ENCODE measurements around the gene FAM171A2.
"Not testable (repeated sequence)": the region's sequence is repeated elsewhere in the genome, so short reads cannot be mapped to it uniquely, and the experiment has no call there.

FAM171A2 gene

GRCh38 chr17:44363613-44364159 is at the start of gene FAM171A2:
Gene FAM171A2, minus strand, starts transcription at chr17:44363853. Its CDS starts 139 bp downstream, at chr17:44363714.
- DNase-seq (ENCODE audit: low read depth in 2 of 2): peak in 1 of 2 experiments; percentile 20

GRCh38 chr17:44409309-44410028 is 45.8 kb upstream of the FAM171A2 start:
- no peak for DNase-seq (ENCODE audit: low read depth in 2 of 2)

- DNase-seq (ENCODE audit: low read depth in 2 of 2): no peak
Measured at GRCh38 chr17:44408786-44409185, 45.1 kb upstream of the FAM171A2 start.

- no peak for DNase-seq (ENCODE audit: low read depth in 2 of 2)
Measured at GRCh38 chr17:44402564-44403172, 39.0 kb upstream of the FAM171A2 start.

GRCh38 chr17:44400226-44400847 is 36.7 kb upstream of the FAM171A2 start:
- DNase-seq (ENCODE audit: low read depth in 2 of 2): no peak

- no peak for DNase-seq (ENCODE audit: low read depth in 2 of 2)
Measured at GRCh38 chr17:44398692-44399691, 35.3 kb upstream of the FAM171A2 start.

GRCh38 chr17:44397479-44398440 is 34.1 kb upstream of the FAM171A2 start:
- DNase-seq (ENCODE audit: low read depth in 2 of 2): no peak

GRCh38 chr17:44396946-44397345 is 33.3 kb upstream of the FAM171A2 start:
- no peak for DNase-seq (ENCODE audit: low read depth in 2 of 2)

- DNase-seq (ENCODE audit: low read depth in 2 of 2): no peak
Measured at GRCh38 chr17:44394833-44395232, 31.2 kb upstream of the FAM171A2 start.

- DNase-seq (ENCODE audit: low read depth in 2 of 2): not testable (repeated sequence)
Measured at GRCh38 chr17:44394112-44394511, 30.5 kb upstream of the FAM171A2 start.

- DNase-seq (ENCODE audit: low read depth in 2 of 2): no peak
Measured at GRCh38 chr17:44390250-44390870, 26.7 kb upstream of the FAM171A2 start.

GRCh38 chr17:44389723-44390202 is 26.1 kb upstream of the FAM171A2 start:
- DNase-seq (ENCODE audit: low read depth in 2 of 2): no peak

GRCh38 chr17:44389281-44389680 is 25.6 kb upstream of the FAM171A2 start, which contains the start of gene ITGA2B:
Gene ITGA2B, minus strand, starts transcription at chr17:44389649. Its CDS starts 176 bp downstream, at chr17:44389473.
- no peak for DNase-seq (ENCODE audit: low read depth in 2 of 2)

- DNase-seq (ENCODE audit: low read depth in 2 of 2): no peak
Measured at GRCh38 chr17:44387804-44388203, 24.2 kb upstream of the FAM171A2 start.

GRCh38 chr17:44386182-44386525 is 22.5 kb upstream of the FAM171A2 start:
- DNase-seq (ENCODE audit: low read depth in 2 of 2): no peak

GRCh38 chr17:44385287-44386181 is 21.9 kb upstream of the FAM171A2 start:
- peak; percentile 32 to 39 for DNase-seq (ENCODE audit: low read depth in 2 of 2)

GRCh38 chr17:44384823-44385286 is 21.2 kb upstream of the FAM171A2 start:
- no peak for DNase-seq (ENCODE audit: low read depth in 2 of 2)

- no peak for DNase-seq (ENCODE audit: low read depth in 2 of 2)
Measured at GRCh38 chr17:44384281-44384822, 20.7 kb upstream of the FAM171A2 start.

Measured in fibroblast of skin of left quadriceps (primary cell).